Measurements from ENCODE around the gene SACM1L.

- TF ChIP-seq CTCF (IDR thresholded peaks at IDR 0.05) (no peak), SIN3A (IDR thresholded peaks at IDR 0.05; ENCODE audit: borderline replicate concordance, insufficient read depth, low read depth, low read length) (no peak), POLR2AphosphoS5 (IDR thresholded peaks at IDR 0.05; ENCODE audit: low read depth, low read length) (no peak), TCF7L2 (IDR thresholded peaks at IDR 0.05; ENCODE audit: low read depth, low read length) (no peak)
Observed at GRCh38 chr3:45692866-45693265, 3.7 kb downstream of the SACM1L start.

Measured in Panc1 (cell line).